DND-41 (cell line): Measurements from ENCODE around the gene ACER2.

ENCODE experiments used
- EZH2 ChIP-seq: IDR thresholded peaks from 3 replicates; pipeline ENCODE4 v1.6.1; 2012; ENCODE audit warnings: borderline replicate concordance, low read depth, mild to moderate bottlenecking, moderate library complexity, low read length, inconsistent platforms; ENCODE audit not compliant: severe bottlenecking
- TF ChIP-seq, protein P1 (sequence below): IDR thresholded peaks from 2 replicates; pipeline ENCODE4 v1.5.1; 2012; ENCODE audit warnings: borderline replicate concordance, low read length, moderate library complexity, mild to moderate bottlenecking; ENCODE audit not compliant: poor library complexity, severe bottlenecking; ENCODE audit errors: extremely low read depth

DNA sequence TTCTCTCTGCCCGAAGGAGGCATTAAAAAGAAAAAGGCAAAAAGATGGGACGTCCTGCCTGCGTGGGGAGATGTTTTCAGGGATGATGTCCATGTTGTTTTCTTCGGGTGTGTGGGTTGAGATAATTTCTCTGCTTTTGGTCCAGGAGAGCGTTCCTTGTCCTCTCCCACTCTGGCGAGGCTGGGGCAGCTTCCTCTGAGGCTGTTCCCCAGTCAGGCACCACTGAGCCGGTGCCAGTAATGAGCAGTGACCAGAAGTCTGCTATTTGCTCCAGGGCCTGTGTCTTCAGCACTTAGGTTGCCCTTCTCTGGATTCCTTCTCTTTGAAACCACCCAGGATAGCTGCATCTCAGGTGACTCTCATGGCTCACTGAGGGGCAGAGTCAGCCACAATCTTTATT lies 71.5 kb downstream of the ACER2 start:
- TF ChIP-seq, protein P1, sequence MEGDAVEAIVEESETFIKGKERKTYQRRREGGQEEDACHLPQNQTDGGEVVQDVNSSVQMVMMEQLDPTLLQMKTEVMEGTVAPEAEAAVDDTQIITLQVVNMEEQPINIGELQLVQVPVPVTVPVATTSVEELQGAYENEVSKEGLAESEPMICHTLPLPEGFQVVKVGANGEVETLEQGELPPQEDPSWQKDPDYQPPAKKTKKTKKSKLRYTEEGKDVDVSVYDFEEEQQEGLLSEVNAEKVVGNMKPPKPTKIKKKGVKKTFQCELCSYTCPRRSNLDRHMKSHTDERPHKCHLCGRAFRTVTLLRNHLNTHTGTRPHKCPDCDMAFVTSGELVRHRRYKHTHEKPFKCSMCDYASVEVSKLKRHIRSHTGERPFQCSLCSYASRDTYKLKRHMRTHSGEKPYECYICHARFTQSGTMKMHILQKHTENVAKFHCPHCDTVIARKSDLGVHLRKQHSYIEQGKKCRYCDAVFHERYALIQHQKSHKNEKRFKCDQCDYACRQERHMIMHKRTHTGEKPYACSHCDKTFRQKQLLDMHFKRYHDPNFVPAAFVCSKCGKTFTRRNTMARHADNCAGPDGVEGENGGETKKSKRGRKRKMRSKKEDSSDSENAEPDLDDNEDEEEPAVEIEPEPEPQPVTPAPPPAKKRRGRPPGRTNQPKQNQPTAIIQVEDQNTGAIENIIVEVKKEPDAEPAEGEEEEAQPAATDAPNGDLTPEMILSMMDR, result no peak
- no peak for TF ChIP-seq EZH2
